GM12872 (cell line): ENCODE measurements around the gene IQGAP3.
A peak's percentile ranks its signal among the peaks of the same experiment; 100 is the strongest.

Experiments used
- CTCF ChIP-seq: IDR thresholded peaks from 3 replicates; pipeline ENCODE4 v1.5.1; 2011; ENCODE audit warnings: low read depth, mild to moderate bottlenecking, low read length, moderate library complexity; ENCODE audit not compliant: insufficient read depth

The IQGAP3 gene

GRCh38 chr1:156608981-156609380 lies 36.6 kb upstream of the IQGAP3 start:
- peak; percentile 74 for TF ChIP-seq CTCF

GRCh38 chr1:156608036-156608674 lies 35.8 kb upstream of the IQGAP3 start:
- TF ChIP-seq CTCF, result peak; percentile 84

- TF ChIP-seq CTCF, result peak; percentile 56
Observed at GRCh38 chr1:156602557-156602993, 30.2 kb upstream of the IQGAP3 start.

GRCh38 chr1:156601892-156602291 lies 29.5 kb upstream of the IQGAP3 start:
- no peak for TF ChIP-seq CTCF

GRCh38 chr1:156601122-156601830 lies 28.9 kb upstream of the IQGAP3 start, which contains the start of gene GPATCH4:
GPATCH4 (minus strand) TSS chr1:156601479.
- TF ChIP-seq CTCF, result no peak

GRCh38 chr1:156600733-156601121 lies 28.4 kb upstream of the IQGAP3 start:
- TF ChIP-seq CTCF, result no peak

- peak; percentile 33; the same call in 1 of the 3 replicates for TF ChIP-seq CTCF
Observed at GRCh38 chr1:156599811-156600210, 27.4 kb upstream of the IQGAP3 start.
